Suprapubic skin (tissue), 4 donors: ENCODE results near the gene UNC5B. TPM values are rescaled to one million over a fixed set of nuclear protein-coding genes. Genes with fewer than 3 reads are reported as not detected.

Source experiments
- DNase-seq, 2 donors: peaks; one replicate each; pipeline ENCODE4 v3.0.0-alpha.2; 2019; ENCODE audit warnings: low spot score in 2 of 2
- H3K27ac ChIP-seq: fragments of 200-600 bp; sonication (generic); one replicate; pipeline ENCODE4 v1.5.1; 2019
- H3K27me3 ChIP-seq: fragments of 200-600 bp; sonication (generic); one replicate; pipeline ENCODE4 v1.5.1; 2019
- H3K36me3 ChIP-seq: fragments of 200-600 bp; sonication (generic); one replicate; pipeline ENCODE4 v1.5.1; 2019
- H3K4me1 ChIP-seq: fragments of 200-600 bp; sonication (generic); one replicate; pipeline ENCODE4 v1.5.1; 2019
- H3K4me3 ChIP-seq: fragments of 200-600 bp; sonication (generic); one replicate; pipeline ENCODE4 v1.5.1; 2019; ENCODE audit warnings: mild to moderate bottlenecking
- H3K9me3 ChIP-seq: fragments of 200-600 bp; sonication (generic); one replicate; pipeline ENCODE4 v1.5.1; 2019
- EP300 ChIP-seq: sonication (generic); formaldehyde crosslinking; IDR thresholded peaks from one replicate; pipeline ENCODE4 v1.6.1; 2017; ENCODE audit warnings: antibody characterized with exemption
- POLR2A ChIP-seq, 2 donors: fragments of 450-650 bp; IDR thresholded peaks; one replicate each; pipeline ENCODE4 v1.6.1; 2017; ENCODE audit warnings: antibody characterized with exemption in 2 of 2, mild to moderate bottlenecking in 2 of 2, moderate library complexity in 2 of 2
- POLR2AphosphoS5 ChIP-seq, 3 donors: sonication (generic); formaldehyde crosslinking; IDR thresholded peaks; one replicate each; pipeline ENCODE4 v1.6.1; 2017; ENCODE audit warnings: antibody characterized with exemption in 3 of 3
- WGBS: methylation state at CpG from one replicate; pipeline ENCODE4 v1.1.5; 2018; 5-methylcytosine and 5-hydroxymethylcytosine counted together
- total RNA-seq, 4 donors: library from RNA; depleted of rRNA; stranded (reverse); fragments of >200 nt; gene quantifications; one replicate each; pipeline ENCODE4 v1.1.0, GENCODE V29; 2016
- TF ChIP-seq, protein P1 (sequence below), 2 donors: fragments of 200-600 bp in 1 of 2; fragments of 450-650 bp in 1 of 2; sonication (generic) in 1 of 2; IDR thresholded peaks; one replicate each; pipeline ENCODE4 v1.5.1; 2016 to 2019; ENCODE audit warnings: antibody characterized with exemption in 2 of 2, mild to moderate bottlenecking in 1 of 2, moderate library complexity in 1 of 2

Gene UNC5B
- total RNA-seq, 4 donors from 2014 or later, result 7.2 to 45.7 (median 14.7) TPM

DNA sequence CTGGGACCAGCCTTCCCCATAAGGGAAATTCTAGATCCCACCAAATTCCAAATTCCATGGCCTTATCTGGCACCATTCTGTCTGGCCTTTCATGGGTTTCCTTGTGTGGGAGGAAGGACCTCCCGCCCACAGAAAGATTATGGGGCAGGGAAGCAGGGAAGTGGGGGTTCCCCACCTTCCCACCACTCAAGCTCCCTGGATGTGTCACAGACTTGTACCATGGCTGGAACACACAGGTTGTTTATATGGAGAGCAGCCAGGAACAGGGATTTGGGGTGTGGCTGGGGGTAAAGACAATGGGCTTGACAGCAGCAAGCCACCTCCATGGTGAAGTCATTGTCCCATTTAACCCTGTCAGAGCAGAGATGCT, 18.3 kb downstream of the UNC5B start:
- 100% methylated on average over 1 of the region's 1 CpG for WGBS
- no peak overlapping the region for H3K27ac ChIP-seq

GRCh38 chr10:71231206-71231605, 18.8 kb downstream of the UNC5B start:
- Histone ChIP-seq H3K4me3 (no peak overlapping the region), H3K4me1 (peaks cover 52% of the 10 kb centered on the region), H3K27me3 (no peaks in the 10 kb centered on the region), H3K36me3 (no peaks in the 10 kb centered on the region), H3K9me3 (no peaks in the 10 kb centered on the region), H3K27ac (no peak overlapping the region)
- TF ChIP-seq POLR2A (IDR thresholded peaks at IDR 0.05), result no peak
- TF ChIP-seq POLR2AphosphoS5 (IDR thresholded peaks at IDR 0.05), result no peak
- no peak for TF ChIP-seq EP300
- TF ChIP-seq, protein P1, sequence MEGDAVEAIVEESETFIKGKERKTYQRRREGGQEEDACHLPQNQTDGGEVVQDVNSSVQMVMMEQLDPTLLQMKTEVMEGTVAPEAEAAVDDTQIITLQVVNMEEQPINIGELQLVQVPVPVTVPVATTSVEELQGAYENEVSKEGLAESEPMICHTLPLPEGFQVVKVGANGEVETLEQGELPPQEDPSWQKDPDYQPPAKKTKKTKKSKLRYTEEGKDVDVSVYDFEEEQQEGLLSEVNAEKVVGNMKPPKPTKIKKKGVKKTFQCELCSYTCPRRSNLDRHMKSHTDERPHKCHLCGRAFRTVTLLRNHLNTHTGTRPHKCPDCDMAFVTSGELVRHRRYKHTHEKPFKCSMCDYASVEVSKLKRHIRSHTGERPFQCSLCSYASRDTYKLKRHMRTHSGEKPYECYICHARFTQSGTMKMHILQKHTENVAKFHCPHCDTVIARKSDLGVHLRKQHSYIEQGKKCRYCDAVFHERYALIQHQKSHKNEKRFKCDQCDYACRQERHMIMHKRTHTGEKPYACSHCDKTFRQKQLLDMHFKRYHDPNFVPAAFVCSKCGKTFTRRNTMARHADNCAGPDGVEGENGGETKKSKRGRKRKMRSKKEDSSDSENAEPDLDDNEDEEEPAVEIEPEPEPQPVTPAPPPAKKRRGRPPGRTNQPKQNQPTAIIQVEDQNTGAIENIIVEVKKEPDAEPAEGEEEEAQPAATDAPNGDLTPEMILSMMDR (IDR thresholded peaks at IDR 0.05), result no peak
- DNase-seq, result no peak
- 81% methylated on average over 9 of the region's 11 CpGs for WGBS

More for the DNA sequence above, 18.3 kb downstream of the UNC5B start:
- H3K27me3 ChIP-seq, result no peaks in the 10 kb centered on the region
- H3K36me3 ChIP-seq, result no peaks in the 10 kb centered on the region
- no peak overlapping the region for H3K4me3 ChIP-seq
- H3K4me1 ChIP-seq, result peaks cover 49% of the 10 kb centered on the region
- no peaks in the 10 kb centered on the region for H3K9me3 ChIP-seq
- TF ChIP-seq POLR2AphosphoS5 (IDR thresholded peaks at IDR 0.05), result no peak
- no peak for TF ChIP-seq POLR2A (IDR thresholded peaks at IDR 0.05)
- TF ChIP-seq, protein P1 (IDR thresholded peaks at IDR 0.05), result no peak
- no peak for DNase-seq

DNA sequence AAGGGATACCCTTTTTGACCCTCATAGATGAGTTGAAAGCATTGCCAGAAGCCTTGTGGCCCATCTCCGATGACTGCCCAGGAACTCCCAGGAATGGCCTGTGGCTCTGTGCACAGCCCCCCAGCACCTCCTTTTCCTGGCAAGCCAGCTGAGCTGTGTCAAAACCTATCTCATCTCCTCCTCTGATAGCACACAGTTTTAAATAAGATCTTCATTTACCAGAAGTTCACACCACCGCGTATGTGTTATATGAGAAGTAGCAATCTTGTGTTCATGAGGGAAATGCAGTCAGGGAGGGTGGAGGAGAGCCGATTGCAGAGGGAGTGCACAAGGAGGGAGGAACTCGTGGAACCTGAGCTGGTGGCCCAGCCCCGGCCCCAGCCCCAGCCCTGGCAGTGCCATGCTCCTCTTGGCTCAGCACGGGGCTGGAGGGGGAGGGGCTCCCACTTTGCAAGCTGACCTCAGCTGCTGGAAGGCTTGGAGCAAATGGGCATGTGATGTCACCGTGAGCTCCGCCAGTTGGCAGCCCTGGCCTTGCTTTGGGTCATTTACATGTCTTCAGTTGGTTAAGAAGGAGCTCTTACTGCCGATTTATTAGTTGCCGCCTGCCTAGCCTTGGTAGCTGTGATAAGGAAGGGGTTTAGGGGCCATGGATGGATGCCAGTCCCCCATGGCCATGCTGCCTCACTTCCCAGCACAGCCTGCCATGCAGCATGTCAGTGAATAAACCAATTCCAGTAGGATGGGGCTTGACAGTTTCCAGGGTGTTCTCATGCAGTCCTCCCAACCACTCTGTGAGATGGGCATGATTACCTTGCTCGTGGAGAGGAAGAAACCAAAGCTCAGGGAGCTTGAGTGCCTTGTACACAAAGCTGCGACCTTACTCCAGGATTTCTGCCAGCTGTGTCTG, 20.0 kb downstream of the UNC5B start:
- Histone ChIP-seq H3K4me1 (peaks cover 52% of the 10 kb centered on the region), H3K4me3 (no peak overlapping the region), H3K36me3 (no peaks in the 10 kb centered on the region), H3K27ac (no peak overlapping the region), H3K27me3 (no peaks in the 10 kb centered on the region), H3K9me3 (no peaks in the 10 kb centered on the region)
- WGBS, result 34% methylated on average over 11 of the region's 13 CpGs
- DNase-seq, result peak in 1 of 2 donors; percentile 73
- no peak for TF ChIP-seq EP300
- no peak for TF ChIP-seq POLR2A (IDR thresholded peaks at IDR 0.05)
- no peak for TF ChIP-seq POLR2AphosphoS5 (IDR thresholded peaks at IDR 0.05)
- TF ChIP-seq, protein P1 (IDR thresholded peaks at IDR 0.05), result no peak

- no peak for DNase-seq
- TF ChIP-seq, protein P1 (IDR thresholded peaks at IDR 0.05), result no peak
- no peak for TF ChIP-seq EP300
- TF ChIP-seq POLR2AphosphoS5 (IDR thresholded peaks at IDR 0.05), result no peak
- no peak for TF ChIP-seq POLR2A (IDR thresholded peaks at IDR 0.05)
- Histone ChIP-seq H3K36me3 (no peaks in the 10 kb centered on the region), H3K27me3 (no peaks in the 10 kb centered on the region), H3K4me1 (peaks cover 52% of the 10 kb centered on the region), H3K9me3 (no peaks in the 10 kb centered on the region), H3K27ac (no peak overlapping the region), H3K4me3 (no peak overlapping the region)
- 82% methylated on average over 3 of the region's 3 CpGs for WGBS
Measured at GRCh38 chr10:71233482-71233892, 21.1 kb downstream of the UNC5B start.

GRCh38 chr10:71234004-71234894, 21.9 kb downstream of the UNC5B start:
- H3K27me3 ChIP-seq, result no peaks in the 10 kb centered on the region
- H3K27ac ChIP-seq, result no peak overlapping the region
- TF ChIP-seq POLR2A (IDR thresholded peaks at IDR 0.05) (no peak), POLR2AphosphoS5 (IDR thresholded peaks at IDR 0.05) (no peak), EP300 (no peak)
- TF ChIP-seq, protein P1 (IDR thresholded peaks at IDR 0.05), result no peak
- no peaks in the 10 kb centered on the region for H3K36me3 ChIP-seq
- H3K4me1 ChIP-seq, result peaks cover 52% of the 10 kb centered on the region
- no peak overlapping the region for H3K4me3 ChIP-seq
- DNase-seq, result no peak
- WGBS, result 86% methylated on average over 7 of the region's 10 CpGs
- no peaks in the 10 kb centered on the region for H3K9me3 ChIP-seq
